ENCODE results near the gene OR6C4.
"Not testable (repeated sequence)": the region's sequence is repeated elsewhere in the genome, so short reads cannot be mapped to it uniquely, and the experiment has no call there.

DNA sequence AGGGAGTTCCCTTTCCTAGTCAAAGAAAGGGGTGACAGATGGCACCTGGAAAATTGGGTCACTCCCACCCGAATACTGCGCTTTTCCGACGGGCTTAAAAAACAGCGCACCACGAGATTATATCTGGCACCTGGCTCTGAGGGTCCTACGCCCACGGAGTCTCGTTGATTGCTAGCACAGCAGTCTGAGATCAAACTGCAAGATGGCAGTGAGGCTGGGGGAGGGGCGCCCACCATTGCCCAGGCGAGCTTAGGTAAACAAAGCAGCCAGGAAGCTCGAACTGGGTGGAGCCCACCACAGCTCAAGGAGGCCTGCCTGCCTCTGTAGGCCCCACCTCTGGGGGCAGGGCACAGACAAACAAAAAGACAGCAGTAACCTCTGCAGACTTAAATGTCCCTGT is 40.8 kb downstream of the OR6C4 start:
- TF ChIP-seq, protein P1, sequence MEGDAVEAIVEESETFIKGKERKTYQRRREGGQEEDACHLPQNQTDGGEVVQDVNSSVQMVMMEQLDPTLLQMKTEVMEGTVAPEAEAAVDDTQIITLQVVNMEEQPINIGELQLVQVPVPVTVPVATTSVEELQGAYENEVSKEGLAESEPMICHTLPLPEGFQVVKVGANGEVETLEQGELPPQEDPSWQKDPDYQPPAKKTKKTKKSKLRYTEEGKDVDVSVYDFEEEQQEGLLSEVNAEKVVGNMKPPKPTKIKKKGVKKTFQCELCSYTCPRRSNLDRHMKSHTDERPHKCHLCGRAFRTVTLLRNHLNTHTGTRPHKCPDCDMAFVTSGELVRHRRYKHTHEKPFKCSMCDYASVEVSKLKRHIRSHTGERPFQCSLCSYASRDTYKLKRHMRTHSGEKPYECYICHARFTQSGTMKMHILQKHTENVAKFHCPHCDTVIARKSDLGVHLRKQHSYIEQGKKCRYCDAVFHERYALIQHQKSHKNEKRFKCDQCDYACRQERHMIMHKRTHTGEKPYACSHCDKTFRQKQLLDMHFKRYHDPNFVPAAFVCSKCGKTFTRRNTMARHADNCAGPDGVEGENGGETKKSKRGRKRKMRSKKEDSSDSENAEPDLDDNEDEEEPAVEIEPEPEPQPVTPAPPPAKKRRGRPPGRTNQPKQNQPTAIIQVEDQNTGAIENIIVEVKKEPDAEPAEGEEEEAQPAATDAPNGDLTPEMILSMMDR (IDR thresholded peaks at IDR 0.05), result not testable (repeated sequence)
- TF ChIP-seq POLR2A (IDR thresholded peaks at IDR 0.05), result not testable (repeated sequence)

Measured in thyroid gland (tissue), 4 donors.